Measurements from ENCODE around the gene PYCR2.

PYCR2 gene

GRCh38 chr1:225873281-225873850 lies 50.7 kb downstream of the PYCR2 start:
- no peak for DNase-seq

- DNase-seq: no peak
Observed at GRCh38 chr1:225872075-225872430, 52.0 kb downstream of the PYCR2 start.

GRCh38 chr1:225871359-225872074 lies 52.5 kb downstream of the PYCR2 start:
- DNase-seq: no peak

GRCh38 chr1:225870911-225871310 lies 53.1 kb downstream of the PYCR2 start:
- no peak for DNase-seq

Data from DMS 273 treated with DMSO at 0.1 percent for 48 hours (cell line).